GM21423 (cell line): Measurements from ENCODE around the gene SLC38A10.
"Not testable (repeated sequence)": the region's sequence is repeated elsewhere in the genome, so short reads cannot be mapped to it uniquely, and the experiment has no call there.

Source experiments
- ATAC-seq: cut with Tn5 transposase; IDR thresholded peaks from one replicate; pipeline ENCODE4 v1.9.1; 2021; ENCODE audit warnings: mild to moderate bottlenecking, moderate library complexity; ENCODE audit not compliant: unreplicated experiment

SLC38A10 gene

GRCh38 chr17:81232616-81233241, 62.4 kb downstream of the SLC38A10 start:
- ATAC-seq: no peak

GRCh38 chr17:81231766-81232581, 63.1 kb downstream of the SLC38A10 start:
- no peak for ATAC-seq

GRCh38 chr17:81231121-81231645, 63.9 kb downstream of the SLC38A10 start:
- no peak for ATAC-seq

- ATAC-seq: no peak
Measured at GRCh38 chr17:81230043-81230820, 64.9 kb downstream of the SLC38A10 start.

GRCh38 chr17:81229666-81229920, 65.5 kb downstream of the SLC38A10 start:
- ATAC-seq: no peak

DNA sequence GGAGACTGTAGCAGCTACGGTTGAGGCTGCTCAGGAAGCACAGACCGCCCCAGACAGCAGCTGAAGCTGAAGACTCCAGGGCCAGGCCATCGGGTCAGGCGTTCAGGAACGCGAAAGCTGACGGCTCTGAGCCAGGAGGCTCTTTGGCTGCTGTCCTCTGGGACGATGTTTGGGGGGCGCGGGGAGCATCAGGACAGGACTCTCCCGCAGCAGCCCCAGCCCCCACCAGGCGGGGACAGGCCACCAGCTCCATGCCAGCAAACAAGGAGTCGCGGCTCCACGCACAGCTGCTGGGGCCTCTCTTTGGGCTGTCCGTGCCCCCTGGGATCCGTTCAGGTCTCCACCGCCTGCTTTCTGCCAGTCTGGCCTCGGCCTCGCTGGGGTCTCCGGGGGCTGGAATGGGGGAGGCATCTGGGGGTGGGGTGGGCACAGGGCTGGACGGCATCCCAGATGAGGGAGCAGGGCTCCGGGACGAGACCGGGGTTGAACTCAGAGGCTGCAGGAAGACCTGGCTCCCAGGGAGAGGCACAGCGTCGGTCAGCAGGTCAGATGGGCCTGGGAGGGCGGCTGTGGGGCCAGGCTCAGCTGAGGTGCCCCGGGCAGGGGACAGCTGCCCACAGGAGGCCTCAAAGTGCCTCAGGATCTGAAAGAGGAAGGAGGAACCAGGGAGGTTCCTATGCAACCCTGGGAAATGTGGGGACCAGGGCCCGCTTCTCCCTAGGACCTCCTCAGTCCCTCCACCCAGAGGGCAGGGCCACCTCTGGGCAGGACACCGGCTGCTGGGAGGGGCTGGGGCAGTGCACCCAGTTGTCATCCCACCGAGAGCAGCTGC, 66.1 kb downstream of the SLC38A10 start:
- no peak for ATAC-seq

- ATAC-seq: no peak
Measured at GRCh38 chr17:81228420-81228819, 66.7 kb downstream of the SLC38A10 start.

DNA sequence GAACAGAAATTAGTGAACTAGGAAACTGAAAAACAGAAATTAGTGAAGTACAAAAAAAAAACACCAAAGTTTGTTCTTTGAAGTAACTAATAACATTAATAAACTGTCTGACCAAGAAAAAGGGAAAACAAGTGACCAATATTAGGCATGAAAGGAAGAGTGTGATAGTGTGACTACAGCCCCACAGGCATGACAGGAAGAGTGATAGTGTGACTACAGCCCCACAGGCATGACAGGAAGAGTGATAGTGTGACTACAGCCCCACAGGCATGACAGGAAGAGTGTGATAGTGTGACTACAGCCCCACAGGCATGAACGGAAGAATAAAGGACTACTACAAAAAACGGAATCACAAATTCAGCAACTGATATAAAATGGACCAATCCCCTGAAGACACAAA, 67.5 kb downstream of the SLC38A10 start:
- not testable (repeated sequence) for ATAC-seq

DNA sequence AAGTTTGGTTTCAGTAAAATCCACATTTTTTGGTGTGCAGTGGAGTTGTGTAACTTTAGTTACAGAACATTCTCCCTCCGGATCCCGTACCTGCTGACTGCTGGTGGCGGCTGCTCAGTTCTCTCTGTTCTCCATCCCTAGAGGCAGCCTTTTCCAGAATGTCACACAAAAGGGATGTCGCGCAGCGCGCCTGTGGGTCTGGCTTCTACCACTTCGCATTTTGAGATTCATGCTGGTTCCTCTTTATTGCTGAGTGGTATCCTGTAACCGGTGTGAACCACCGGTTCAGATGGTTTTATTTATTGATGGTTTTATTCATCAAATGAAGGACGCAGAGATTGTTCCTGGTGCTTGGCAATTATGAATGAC, 71.4 kb downstream of the SLC38A10 start:
- ATAC-seq: no peak

DNA sequence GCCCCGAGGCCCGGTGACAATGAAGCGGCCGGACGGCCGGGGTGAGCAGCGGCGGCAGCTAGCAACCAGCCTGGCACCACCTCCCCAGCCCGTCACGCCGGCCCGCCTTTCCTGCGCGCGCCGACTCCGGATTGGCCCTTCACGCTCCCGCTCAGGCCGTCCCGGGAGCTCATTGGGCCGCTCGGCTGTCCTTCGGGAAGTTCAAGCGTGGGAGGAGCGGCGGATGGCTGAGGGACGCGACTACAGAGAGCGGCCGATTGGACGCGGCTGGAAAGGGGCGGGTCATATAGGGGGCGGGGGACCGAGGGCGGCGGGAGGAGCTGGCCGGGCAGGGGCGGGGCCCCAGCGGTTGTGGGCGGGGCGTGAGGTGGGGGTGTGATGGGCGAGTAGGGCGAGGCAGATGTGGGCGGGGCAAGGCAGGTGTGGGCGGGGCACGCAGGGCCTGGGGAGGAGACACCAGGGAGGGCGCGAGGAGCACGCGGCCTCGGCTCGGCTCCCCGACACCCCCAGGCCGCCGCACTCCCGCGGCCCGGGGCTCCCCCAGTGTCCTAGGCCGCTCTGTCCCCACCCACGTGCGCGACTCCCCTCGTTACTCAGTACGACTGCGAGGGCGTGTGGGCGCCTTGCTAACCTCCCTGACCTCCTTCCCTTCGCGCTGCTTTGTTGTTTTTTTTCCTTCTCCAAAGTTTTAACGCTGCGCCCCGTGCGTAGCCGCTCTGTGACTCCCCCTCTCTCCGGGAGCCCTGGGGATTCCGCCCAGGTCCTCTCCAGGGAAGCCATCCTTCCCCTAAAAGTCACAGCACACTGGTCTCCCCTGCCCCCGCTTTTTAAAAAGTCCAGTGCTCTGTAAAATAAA, 72.0 kb downstream of the SLC38A10 start, which contains the start of gene CEP131:
Gene CEP131, minus strand, starts transcription at position 60 of the 856 bp plus-strand sequence. CDS start 2,909 bp downstream, outside the sequence.
- ATAC-seq: peak; percentile 94

- ATAC-seq: no peak
Measured at GRCh38 chr17:81222620-81222905, 72.5 kb downstream of the SLC38A10 start.

GRCh38 chr17:81221842-81222619, 73.1 kb downstream of the SLC38A10 start:
- ATAC-seq: no peak

DNA sequence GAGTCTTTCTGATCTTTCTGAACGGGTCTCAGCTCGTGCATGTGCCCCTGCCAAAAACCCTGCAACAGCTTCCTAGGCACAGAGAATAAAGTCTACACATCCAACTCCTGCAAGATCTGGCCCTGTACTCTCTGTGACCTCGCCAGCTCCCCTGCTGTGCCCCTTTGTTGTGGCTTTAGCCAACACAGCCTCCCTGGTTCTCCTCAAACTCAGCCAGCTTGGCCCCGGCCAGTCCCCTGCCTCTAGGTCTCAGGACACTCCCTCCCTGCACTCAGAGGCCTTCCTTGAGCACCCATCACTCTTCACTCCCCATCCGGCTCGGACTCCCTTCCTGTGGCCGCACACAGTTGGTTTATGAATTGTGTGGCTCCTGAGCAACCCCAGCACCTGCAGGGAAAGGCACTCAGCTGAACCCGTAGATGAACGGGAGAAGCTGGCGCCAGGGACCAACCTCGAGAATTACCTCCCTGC, 73.7 kb downstream of the SLC38A10 start:
- ATAC-seq: no peak

- no peak for ATAC-seq
Measured at GRCh38 chr17:81219476-81220180, 75.5 kb downstream of the SLC38A10 start.

- ATAC-seq: no peak
Measured at GRCh38 chr17:81218991-81219390, 76.1 kb downstream of the SLC38A10 start.

GRCh38 chr17:81218459-81218858, 76.6 kb downstream of the SLC38A10 start:
- no peak for ATAC-seq

DNA sequence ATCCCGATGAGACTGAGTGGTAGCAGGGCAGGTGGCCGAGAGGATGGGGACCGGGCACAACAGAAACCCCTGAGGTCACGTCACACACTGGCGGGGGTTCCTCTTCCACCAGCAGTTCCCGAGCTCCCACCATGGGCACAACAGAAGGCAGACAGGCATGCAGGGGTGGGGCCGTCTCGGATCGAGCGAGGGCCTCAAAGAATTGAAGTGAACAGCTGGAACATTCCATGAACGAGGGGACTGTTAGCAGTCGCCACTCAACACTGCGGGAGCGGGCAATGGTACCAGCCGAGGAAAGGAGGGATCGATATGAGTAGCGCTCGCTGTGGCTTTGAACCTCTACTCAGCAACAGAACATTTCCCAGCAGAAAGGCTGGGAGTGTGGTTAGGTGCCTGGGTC, 77.6 kb downstream of the SLC38A10 start:
- no peak for ATAC-seq

DNA sequence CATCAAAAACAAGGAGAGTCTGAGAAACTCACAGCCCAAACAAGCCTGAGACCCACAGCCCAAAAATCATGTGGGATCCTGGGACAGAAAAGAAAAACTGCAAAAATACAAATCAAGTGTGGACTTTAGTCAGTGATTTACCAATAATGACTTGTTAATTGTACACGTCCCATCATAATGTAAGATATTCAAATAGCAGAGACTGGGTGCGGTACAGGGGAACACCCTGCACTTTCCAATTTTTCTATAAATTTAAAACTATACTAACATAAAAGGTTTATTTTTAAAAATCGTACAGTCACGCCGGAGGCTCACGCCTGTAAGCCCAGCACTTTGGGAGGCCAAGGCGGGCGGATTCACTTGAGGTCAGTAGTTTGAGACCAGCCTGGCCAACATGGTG, 81.1 kb downstream of the SLC38A10 start:
- no peak for ATAC-seq

DNA sequence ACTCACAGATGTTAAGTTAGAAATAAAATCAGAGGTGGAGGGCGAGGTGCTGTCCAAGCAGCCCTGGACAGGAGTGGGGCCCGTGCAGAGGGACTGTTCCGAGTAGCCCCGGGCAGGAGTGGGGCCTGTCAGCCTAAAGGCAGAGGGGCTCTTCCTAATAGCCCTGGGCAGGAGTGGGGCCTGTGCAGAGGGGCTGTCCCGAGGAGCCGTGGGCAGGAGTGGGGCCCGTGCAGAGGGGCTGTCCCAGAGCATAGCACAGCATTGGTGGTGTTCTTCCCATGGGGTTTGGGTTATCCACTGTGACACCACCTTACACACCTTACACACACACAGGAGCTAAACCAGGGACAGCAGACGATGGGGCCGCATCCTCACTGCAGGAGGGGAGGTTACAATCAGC, 82.7 kb downstream of the SLC38A10 start:
- ATAC-seq: no peak
